Activated CD4-positive, alpha-beta T cell treated with anti-CD3 and anti-CD28 coated beads, Interleukin-2, amount 50 U/mL, for 4 hours (primary cell): ENCODE results near the gene ASB7.

Experiments used
- DNase-seq, 2 experiments: peaks; one replicate each; pipeline ENCODE4 v3.0.0-alpha.2; 2020

The ASB7 gene

GRCh38 chr15:100687582-100688141 is 85.3 kb downstream of the ASB7 start:
- no peak for DNase-seq

GRCh38 chr15:100688549-100689120 is 86.2 kb downstream of the ASB7 start:
- no peak for DNase-seq

DNA sequence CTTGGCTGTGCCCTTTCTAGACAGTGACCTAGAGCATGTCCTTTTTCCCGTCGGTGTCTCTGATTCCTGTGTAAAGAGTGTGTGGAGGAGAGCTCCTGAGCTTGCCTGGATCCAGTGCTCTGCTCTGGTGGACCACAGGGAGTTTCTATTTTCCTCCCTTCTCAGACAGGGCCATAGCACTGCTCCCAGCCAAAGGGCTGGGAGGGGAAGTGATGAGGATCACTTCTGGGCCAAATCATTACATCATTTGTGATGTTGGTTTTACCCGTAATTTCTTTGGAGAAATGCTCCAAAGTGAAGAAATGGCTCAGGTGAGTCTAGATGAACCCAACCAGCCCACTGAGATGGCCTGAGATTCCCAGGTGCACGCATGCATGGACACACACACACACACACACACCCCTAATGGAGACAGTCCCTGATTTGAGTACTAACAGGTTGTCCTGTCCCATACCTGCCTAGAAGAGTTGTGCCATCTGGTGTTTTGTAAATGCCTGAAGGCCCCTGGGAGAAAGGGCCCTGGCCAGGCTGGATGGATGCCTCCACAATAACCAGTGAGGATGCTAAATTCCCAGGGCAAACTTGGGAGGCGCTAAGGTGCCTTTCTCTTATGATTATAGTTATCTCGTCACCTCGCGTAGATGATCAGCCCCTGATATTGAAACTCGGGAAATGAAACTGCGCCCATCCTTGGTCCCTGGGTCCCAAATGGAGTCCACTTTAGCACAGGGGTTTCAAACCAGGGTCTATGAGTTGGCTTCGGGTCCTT is 86.9 kb downstream of the ASB7 start:
- DNase-seq = no peak

DNA sequence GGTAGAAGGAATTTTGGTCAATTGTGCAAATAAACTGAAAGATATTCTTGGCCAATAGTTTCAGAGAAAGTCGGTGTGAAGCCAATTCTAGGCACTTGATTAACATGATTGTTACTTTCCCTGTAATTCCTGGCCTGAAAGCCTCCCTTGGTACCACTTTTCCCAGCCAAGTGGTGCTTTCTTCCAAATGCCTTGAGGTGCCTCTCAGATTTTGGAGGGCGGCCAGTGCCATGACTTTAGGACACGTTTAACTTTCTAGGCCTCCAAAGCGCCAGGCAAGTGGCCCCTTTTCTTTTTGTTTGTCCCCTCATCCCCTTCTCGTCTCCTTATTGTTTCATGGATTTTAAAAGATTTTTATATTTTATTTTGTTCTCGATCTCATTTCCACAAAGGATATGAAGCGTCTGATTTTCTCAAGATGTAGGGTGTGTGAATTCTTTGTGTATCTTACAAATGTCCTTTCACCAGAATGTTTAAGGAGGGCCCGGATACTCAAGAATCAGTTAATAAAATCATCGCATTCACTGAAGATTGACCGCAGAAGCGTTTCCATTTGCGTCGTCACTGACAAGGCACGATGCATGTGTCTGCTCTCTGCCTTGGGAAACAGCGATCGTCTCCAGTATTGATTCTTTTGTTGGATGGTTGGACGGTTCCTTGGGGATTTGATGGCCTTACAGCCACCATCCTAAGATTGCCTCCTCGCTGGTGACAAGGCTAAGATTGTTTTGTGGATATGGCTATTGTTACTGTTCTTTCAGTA is 87.8 kb downstream of the ASB7 start:
- DNase-seq = no peak

DNA sequence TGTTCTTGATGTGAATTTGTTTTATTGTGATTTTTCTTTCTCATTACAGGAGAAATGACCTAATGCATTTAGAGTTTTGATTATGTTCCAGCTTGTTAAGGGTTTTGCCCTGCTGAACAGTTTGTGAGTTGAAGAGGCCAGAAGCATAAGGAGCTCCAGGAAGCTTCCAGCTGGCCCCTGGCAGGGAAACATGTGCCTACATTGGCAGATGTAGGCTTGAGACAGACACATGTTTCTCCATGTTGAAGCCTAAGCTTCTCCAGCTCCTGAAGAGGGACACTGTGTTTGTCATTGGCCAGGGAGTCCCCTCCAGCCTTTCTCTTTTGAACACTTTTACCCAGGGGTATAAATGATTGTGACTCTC is 88.4 kb downstream of the ASB7 start:
- no peak for DNase-seq

DNA sequence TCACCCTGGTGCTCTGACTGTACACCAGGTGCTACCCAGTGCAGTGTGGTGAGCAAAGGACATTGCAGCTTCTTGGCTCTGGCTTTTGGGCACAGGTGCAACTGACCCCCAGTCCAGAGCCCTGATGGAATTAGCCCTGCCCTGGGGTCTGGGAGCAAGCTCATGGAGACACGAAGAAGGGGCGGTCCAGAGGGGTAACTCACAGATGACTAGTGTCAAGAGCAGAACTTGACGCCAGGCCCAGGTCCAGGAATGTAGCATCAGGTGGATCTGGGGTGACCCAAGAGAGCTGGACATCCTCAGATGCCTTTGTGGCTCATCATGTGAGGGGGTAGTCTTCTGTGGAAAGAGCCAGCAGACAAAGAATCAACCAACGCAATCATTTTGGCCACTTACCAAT is 88.9 kb downstream of the ASB7 start:
- no peak for DNase-seq

GRCh38 chr15:100692246-100692645 is 89.9 kb downstream of the ASB7 start:
- DNase-seq = no peak

DNA sequence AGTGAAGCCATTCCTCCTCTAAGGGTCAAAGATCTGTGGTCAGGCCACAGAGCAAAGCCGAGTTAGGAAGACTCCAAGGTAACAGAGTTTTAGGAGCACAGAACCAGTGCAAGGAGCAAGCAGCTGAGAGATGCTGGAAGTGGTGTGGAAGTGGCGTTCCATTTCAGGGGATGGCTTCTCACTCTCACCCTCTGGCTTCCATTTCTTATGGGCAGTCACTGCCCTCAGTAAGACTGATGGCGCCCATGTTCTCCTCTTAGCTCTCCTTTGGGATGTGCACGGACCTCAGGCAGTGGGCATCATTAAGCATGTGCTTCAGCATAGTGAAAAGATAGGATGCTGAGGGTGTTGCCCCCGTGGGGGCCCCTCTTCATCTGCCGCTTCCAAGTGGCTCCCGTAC is 90.3 kb downstream of the ASB7 start:
- no peak for DNase-seq

- no peak for DNase-seq
Observed at GRCh38 chr15:100693451-100693850, 91.1 kb downstream of the ASB7 start.

GRCh38 chr15:100694381-100695021 is 92.1 kb downstream of the ASB7 start:
- no peak for DNase-seq

DNA sequence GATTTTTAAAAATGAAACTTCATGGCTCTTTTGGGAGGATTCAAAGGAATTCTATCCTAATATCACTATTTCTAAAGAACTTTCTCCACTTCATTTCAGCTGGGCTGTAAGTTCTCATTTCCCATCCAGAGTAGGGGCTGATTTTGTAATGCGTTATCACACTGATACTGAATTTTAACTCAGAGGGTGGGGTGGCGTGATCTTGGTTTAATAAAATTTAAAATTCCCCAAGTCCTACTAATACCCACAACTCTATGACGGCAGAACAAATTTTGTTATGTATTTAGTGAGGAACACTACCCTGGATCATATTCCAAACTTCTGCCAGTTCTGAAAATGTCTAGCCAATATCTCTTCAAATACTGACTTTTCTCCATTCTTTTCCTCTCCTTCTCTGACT is 92.7 kb downstream of the ASB7 start:
- no peak for DNase-seq

DNA sequence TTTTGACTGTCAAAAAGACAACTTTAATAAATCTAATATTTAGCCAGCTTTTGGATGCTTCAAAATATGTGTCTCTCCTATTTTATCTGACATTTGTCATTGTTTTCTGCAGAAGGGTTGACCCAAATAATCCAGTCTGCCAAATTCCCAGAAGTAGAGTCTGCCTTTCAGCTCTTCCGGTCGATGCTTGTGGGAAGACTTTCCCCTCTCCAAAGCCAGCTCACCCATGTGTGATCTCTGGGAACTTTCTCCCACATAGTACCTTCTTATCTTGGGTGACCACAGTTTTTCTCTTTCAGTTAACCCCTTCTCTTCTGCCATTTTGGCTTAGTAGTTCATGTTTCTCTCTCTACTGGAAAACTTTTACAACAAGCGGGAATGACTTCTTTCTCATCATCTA is 94.1 kb downstream of the ASB7 start:
- no peak for DNase-seq
